Measurements from ENCODE around the gene NOL4L.
"Not testable (repeated sequence)": the region's sequence is repeated elsewhere in the genome, so short reads cannot be mapped to it uniquely, and the experiment has no call there.

NOL4L gene

GRCh38 chr20:32473231-32474008, 111.7 kb downstream of the NOL4L start:
- no peak for DNase-seq (ENCODE audit: low read depth, low spot score)

DNA sequence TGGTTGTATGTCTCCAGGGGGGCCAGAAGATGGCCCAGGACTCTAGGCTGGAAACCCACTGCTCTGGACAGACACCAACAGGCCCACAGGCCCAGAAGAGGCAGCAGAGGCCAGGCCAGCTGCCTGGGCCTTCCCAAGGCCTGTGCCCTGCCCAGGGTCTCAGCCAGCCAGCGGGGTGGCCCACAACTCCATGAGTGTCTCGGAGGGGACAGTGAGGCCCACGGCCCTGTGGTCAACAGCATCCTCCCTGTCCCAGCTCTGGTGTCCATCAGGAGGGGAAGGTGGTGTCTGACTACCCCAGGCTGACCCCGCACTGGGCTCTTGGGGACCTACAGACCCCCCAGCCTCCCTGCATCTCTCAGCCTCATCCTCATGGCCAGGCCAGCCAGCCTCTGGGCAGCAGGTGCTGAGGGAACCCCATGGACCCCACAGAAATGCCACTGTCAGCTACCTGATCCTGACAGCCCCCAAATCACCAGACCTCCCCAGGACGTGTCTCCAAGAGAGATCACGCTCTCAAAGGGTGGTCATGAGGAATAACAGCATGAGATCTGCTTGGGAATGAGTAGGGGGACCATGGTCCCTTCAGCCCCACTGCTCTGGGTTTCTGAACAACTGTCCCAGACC, 112.4 kb downstream of the NOL4L start:
- DNase-seq (ENCODE audit: low read depth, low spot score), result no peak

GRCh38 chr20:32470940-32471339, 114.2 kb downstream of the NOL4L start:
- DNase-seq (ENCODE audit: low read depth, low spot score), result no peak

- no peak for DNase-seq (ENCODE audit: low read depth, low spot score)
These were observed 114.9 kb downstream of the NOL4L start for GRCh38 chr20:32470025-32470861.

- DNase-seq (ENCODE audit: low read depth, low spot score), result no peak
These were observed 116.3 kb downstream of the NOL4L start for GRCh38 chr20:32468860-32469259.

GRCh38 chr20:32468313-32468640, 116.9 kb downstream of the NOL4L start:
- no peak for DNase-seq (ENCODE audit: low read depth, low spot score)

- DNase-seq (ENCODE audit: low read depth, low spot score), result no peak
These were observed 117.4 kb downstream of the NOL4L start for GRCh38 chr20:32467506-32468312.

DNA sequence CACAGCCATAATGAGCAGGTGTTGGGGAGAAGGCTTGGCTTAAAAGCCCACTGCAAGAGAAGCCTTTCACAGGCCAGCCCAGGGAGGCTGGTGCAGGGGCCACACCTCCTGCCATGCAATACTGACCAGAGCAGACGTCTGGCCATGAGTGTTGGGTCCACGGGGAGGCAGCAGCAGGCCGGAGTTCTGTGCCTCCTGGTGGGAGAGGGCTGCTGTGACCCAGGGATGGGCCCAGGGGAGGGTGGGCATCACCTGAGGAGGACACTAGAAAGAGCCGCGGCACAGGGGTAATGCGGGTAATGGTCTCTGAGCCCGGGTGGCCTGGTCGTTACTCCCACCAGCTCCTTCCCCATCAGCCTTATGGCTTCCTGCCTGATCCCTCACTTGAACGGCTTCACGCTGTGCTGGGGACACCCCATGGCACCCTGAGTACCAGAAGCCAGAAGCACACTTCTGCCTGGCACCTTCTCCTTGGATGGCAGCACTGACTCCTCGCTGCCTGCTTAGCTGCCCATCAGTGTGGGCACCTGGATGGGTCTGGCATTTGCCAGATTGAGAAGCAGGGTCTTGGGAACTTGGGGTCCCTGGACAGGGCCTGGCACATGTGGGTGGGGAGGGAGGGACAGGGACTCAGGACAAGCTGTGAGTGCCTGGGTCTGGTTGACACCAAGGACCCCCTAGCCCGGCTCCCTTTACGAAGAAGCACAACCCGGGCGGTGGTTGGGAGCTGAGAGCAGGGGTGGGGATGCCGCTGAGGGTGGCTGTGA, 118.2 kb downstream of the NOL4L start:
- no peak for DNase-seq (ENCODE audit: low read depth, low spot score)

GRCh38 chr20:32465901-32466675, 119.0 kb downstream of the NOL4L start:
- DNase-seq (ENCODE audit: low read depth, low spot score), result not testable (repeated sequence)

GRCh38 chr20:32465092-32465900, 119.8 kb downstream of the NOL4L start:
- no peak for DNase-seq (ENCODE audit: low read depth, low spot score)

DNA sequence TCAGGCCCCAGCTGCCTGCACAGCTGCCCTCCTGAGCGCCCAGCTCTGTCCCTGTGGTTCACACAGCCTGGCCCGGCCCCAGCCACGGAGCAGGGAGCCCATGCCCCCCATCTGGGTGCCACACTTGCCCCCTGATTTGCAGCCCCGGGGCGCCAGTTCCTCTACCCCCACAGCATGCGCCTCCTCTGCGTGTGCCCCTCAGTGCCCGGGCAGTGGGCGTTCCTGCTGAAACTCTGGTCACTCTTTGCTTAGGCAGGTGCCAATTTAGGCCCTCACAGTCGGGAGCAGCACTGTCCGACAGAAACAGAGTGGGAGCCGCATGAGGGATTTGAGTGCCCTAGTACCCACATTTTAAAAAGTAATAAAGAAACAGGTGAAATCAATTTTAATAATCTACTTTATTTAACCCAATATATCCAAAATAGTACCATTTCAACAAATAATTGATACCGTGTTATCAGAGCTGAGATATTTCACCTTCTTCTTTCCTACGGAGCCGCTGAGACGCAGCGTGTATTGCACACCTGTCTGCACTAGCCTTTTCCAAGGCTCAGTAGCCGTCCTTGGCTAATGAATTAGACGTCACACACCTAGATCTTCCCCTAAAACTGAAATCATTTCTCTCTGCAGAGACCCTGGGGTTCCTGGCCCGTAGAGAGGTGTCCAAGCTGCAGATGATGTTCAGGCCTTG, 120.6 kb downstream of the NOL4L start:
- no peak for DNase-seq (ENCODE audit: low read depth, low spot score)

DNA sequence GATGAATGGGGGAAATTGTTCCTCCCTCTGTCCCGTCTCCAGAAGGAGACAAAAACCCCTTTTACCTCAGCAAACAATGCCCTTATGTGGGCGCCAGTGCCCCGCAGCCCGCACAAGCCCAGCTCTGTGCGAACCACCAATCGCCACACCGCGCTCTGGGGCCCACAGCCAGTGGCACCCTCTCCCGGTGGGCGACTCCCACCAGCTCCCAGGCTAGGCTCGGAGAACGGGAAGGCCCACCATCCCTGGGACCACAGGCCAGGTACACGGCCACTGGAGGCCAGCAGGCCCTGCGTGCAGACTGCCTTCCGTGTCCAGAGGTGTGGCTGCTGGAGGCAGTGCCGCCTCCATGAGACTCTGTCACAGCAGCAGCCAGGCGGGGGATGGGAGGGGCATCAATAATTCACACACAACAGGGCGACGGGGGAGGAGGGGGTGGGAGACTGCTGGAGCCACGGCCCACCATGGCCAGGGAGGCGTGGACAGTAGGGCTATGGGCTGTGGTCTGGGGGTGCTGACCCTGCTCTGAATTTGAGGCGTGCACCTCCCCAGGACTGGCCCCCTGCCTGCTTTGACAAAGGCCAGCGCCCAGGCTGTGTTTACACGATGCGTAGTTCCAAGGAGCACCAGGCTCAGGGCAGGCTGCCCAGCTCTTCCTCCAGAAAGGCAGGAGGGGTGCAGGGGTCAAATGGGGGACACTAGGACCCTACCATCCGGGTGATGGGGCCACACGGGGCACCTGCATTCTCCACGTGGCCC, 121.3 kb downstream of the NOL4L start:
- no peak for DNase-seq (ENCODE audit: low read depth, low spot score)

DNA sequence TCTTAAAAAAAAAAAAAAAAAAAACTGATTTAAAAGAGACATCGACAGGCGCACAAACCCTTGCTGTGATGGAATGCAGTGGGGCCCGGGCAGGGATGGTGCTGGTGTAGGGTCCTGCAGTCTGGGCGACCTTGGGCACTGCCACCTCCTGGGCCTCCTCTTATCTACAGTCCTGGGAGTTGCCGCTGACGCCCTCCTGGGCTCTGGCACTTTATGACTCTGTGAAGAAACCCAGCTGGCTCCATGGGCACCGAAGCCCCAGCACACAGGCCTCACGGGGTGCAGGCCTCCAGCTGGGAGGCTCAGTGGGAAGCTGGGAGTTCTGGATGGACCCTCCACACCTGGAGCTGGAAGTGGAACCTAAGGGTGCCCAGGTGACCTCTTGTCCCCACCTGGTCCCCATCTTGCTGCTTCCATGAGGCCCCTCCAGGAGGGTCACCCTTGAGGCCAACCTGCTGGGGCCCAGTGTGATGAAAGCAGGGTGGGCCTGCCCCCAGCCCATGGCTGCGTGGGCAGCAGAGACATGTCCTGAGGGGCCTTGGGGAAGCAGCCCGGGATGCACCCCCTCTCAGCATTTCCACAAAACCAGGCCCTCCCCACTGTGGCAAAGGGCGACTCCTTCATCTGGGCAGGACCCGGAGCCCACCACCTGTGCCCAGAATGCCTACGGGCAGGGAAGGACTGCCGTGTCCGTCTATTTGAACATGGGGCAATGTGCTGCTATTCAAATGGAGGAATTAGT, 122.1 kb downstream of the NOL4L start:
- no peak for DNase-seq (ENCODE audit: low read depth, low spot score)

GRCh38 chr20:32461836-32462600, 123.1 kb downstream of the NOL4L start:
- no peak for DNase-seq (ENCODE audit: low read depth, low spot score)

GRCh38 chr20:32460683-32461320, 124.3 kb downstream of the NOL4L start:
- DNase-seq (ENCODE audit: low read depth, low spot score), result no peak

DNA sequence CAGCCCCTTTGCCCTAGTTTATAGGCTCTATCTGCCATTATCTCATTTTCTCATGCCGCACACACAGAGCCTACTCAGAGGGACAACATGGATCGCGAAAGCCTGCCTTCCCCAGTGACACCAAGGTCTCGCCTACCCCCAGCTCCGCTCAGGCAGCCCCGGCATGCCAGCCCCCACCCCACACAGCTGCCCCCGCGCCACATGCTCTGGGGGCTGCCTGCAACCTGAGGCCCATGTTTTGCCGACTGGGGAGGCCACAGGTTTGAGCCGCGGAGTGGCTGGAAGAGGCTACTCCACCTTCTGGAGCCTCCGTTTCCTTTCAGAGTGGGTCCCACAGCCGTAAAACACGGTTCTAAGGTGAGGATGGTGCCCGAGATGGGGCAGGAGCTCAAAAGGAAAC, 124.9 kb downstream of the NOL4L start:
- DNase-seq (ENCODE audit: low read depth, low spot score), result no peak
